ENCODE results near the gene GET4.

- no peak for TF ChIP-seq CTCF (IDR thresholded peaks at IDR 0.05)
- TF ChIP-seq POLR2A (IDR thresholded peaks at IDR 0.05) = no peak
Measured at GRCh38 chr7:894164-894867, 18.0 kb downstream of the GET4 start.

All from body of pancreas (tissue), 4 donors.